NCI-H2196 (cell line): Measurements from ENCODE around the gene EP300.

Source experiments
- DNase-seq: peaks from one replicate; lab custom pipeline; 2025; ENCODE audit not compliant: unreplicated experiment; lab: John Stamatoyannopoulos, UW

Gene EP300

DNA sequence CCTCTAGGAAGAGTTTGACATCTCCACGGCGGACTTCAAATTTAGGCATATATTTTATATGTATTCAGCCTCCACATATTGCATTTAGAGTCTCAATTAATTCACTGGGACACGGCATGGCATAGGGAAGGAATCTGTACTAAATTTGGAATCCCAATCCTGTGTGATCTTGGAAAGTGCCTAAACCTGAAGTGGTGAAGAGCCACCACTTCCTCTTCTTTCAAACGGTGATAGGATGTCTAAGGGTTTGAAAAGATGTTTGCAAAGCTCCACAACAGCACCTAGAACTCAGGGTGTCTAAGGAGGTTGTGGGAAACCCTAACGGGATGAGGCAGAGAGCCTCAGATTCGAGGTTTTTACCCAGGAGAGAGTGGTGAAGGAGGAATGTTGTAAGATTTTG lies 111.7 kb downstream of the EP300 start:
- no peak for DNase-seq

DNA sequence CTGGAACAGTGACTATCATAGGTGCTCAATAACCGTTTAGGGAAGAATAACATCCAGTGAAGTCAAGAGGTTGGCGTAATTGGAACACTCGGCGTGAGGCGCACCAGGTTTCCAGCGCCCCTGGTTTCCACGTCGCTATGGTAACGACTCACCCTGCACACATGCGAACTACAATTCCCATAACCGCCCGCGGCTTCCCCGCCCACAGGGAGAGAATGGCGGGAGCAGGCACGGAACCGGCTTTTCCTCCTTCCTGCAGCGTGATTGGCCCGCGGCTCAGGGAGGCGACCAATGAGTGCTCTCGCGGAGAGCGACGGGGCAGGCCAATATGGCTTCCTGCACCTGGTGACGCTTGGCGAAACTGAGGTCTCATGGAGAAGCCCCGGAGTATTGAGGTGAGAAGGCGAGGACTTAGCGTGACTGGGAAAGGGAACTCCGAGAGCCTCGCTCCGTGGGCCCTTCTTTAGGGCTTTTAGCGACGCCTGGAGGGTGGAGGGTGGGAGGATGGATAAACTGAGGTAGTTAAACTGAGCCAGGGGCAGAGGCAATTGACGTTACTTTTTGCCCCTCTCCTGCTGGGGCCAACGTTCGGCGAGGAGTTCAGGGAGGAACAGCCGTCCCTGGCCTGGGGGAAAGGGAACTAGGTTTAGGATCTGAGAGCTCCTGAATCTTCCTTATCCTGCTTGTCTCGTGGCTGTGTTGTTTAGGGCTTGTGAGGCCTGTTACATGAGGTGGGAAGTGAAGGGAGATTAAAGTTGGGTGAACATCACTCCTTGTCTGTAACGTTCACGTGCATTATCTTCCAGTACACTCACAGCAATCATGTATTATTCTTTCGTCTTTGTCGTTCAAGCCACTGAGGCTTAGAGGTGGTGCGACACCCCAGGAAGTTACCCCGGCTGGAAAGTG lies 112.9 kb downstream of the EP300 start, which contains the start of gene L3MBTL2:
Gene L3MBTL2, plus strand, starts transcription at position 321 of the 909 bp plus-strand sequence. Its CDS starts 51 bp downstream, at position 372.
- peak; percentile 99 for DNase-seq

DNA sequence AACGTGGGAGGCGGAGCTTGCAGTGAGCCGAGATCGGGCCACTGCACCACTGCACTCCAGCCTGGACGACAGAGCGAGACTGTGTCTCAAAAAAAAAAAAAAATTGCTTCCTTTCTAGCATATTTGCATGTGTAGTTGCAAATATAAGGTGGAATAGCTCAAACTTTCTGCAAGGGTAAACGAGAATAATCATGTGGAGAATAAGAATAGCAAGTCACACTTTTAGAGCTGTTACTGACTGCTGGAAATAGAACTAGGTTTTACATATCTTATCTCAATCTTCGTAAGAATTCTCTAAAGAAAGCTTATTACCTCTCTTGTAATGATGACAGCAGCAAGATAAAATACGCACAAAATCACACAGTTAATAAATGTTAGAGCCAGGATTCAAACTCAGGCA lies 114.3 kb downstream of the EP300 start:
- DNase-seq: no peak

DNA sequence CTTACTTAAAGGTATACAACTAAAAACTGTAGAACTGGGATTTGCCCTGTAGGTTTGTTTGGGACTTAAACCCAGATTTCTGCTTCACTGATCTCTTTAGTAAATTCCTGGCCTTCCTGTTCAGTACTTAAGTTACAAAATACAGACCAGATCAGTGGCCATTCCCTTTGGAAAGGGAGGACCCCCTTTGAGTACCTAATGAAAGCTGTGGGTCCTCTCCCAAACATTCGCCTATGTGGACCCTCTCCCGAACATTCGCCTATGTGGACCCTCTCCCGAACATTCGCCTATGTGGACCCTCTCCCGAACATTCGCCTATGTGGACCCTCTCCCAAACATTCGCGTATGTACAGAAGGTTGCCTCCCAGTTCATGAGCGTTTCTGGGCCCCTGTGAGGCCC lies 123.0 kb downstream of the EP300 start:
- no peak for DNase-seq

DNA sequence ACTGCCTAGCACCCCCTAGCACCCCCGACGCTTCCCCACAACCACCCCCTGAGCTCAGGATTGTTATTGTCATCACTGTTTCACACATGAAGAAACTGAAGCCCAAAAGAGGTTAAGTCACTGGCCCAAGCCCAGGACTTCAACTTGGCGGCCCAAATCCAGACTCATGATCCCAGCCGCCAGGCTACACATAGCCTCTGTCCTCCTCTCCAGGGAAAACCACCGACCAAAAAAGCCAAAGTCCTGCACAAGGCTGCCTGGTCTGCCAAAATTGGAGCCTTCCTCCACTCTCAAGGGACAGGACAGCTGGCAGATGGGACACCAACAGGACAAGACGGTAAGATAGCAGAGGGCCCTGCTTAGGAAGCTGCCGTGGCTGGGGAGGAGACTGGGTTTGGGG lies 123.5 kb downstream of the EP300 start:
- no peak for DNase-seq

DNA sequence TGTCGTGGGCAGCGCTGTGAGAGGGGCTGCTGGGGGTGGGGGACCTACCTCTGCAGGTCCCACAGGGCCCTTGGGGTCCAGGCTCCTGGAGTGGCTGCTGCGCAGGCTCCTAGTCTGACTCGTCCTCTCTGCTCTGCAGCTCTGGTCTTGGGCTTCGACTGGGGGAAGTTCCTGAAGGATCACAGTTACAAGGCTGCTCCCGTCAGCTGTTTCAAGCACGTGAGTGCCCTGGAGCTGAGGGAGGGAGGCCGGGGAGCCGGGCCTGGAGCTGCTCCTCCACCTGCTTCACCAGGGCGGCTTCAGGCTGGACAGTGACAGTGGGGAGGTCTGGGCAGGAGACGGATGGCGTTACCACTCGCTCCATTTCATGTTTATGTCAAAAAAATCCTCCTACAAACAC lies 124.6 kb downstream of the EP300 start:
- DNase-seq: peak; percentile 70

DNA sequence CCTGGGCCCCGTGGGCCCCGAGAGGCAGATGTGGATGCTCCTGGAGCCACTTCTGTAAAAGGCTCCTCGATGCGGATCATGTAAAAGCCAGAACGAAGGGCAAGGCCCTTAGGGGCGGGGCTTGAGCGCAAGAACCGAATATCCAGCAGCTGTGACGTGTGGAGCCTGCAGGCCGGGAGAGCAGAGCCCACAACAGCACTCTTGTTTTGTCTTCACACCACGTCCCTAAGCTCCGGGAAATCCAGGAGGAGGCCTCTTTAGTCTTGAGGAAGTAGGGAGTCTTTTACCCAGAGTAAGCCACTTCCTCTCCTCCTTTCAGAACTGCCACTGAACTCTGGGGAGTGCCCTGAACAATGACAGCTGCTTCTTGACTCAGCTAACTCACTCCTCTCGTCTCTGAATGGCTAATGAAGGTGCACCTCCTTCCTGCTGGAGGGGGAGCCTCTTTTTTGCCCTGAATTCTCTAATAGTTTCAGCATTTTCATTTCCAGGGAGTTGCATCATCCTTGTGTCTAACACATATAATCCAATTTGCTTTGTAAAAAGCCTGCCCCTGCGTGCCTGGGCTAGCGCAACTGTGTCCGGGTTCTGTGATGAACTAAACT lies 125.3 kb downstream of the EP300 start:
- peak; percentile 74 for DNase-seq

DNA sequence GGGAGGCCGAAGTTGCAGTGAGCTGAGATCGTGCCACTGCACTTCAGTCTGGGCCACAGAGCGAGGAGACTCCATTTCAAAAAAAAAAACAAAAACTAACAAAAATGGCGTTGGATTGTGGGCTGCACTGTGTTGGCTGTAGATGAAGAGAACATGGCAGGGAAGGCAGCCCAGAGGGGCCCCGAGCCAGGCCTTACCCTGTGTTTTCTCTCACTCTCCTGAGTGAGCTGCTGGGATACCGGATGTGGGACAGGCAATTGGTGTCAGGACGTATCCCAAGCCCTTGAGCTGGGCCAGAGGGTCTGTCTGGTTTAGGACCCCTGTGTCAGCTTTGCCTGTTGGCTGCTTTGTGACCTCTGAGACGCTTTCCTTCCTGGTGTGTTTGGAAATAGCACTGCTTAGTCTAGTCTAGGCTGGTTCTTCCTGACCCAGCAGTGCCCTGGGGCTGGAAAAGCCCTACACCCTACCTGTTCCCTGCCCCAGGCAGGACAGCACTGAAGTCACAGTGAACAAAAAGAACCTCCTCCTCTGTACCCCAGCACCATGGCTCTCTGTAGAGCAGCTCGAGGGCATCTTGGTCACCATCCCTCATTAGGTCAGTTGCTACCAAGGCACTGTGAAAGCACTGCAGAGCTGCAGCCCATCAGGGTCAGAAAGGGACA lies 130.6 kb downstream of the EP300 start:
- DNase-seq: no peak

DNA sequence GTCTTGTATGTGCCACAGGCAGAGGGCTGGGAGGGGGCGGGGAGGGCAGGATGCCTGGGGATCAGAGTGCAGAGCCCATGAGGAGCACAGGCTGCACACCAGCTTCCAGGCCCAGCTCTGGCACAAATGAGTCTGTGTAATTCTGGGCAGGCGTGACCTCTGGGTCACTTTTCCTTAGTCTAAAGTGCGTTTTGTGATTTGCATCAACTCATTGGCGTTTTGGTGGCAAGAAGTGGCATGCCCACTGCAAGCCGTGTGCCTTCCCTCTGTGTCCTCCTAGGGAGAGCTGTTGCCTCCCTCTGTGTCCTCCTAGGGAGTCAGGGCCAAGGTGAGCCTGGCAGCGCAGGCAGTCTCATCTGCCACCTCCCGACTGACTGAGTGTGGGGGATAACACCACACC lies 131.1 kb downstream of the EP300 start:
- no peak for DNase-seq

DNA sequence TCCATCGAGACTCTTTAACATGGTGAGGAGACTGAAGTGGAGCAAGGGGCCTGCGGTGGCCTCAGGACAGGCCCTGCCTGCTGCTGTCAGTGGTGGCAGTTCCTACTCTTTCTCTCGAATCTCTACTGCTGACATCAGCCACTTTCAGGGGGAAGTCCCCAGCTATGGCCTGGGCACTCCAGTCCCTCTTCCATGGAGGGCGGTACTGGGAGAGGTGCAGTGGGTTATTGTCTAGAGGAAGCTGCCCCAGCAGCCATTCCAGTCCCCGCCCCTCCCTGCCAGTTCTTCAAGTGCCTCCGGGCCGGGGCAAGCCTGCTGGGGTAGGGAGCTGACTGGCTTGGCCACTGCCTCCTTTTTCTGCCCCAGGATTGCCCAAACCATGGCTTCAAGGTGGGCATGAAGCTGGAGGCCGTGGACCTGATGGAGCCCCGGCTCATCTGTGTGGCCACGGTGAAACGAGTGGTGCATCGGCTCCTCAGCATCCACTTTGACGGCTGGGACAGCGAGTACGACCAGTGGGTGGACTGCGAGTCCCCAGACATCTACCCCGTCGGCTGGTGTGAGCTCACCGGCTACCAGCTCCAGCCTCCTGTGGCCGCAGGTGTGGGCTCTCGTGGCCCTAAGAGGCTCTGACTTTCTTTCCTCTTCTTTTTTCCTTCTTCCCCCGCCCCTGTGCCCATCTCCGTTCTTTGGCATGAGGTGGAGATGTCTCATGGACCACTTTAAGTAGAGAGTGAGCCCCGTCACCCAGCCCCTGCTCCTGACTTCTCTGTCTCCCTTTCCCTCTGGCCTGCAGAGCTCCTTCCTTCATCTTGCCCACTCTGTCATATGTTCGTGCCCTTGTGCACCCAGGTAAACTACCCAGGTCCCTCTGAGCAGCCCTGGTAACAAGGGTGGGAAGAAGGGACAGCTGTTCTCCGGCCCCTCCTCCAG lies 134.6 kb downstream of the EP300 start:
- DNase-seq: no peak

DNA sequence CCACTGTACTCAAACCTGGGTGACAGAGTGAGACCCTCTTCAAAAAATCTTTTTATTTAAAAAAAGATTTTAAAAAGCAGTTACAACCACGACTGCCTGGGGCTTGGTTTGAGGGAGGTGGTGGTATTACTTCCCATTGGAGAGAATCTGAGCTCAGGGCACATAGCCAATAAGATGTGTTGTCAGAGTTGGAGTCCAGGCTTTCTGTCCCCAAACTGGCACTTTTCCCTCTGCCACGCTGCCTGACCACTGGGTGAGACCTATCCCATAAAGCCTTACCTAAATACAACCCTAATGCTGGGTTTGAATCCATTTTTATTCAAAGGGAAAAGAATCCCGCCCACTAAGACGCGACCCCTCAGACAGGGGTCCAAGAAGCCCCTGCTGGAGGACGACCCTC lies 136.8 kb downstream of the EP300 start:
- DNase-seq: no peak
